Heart right ventricle (tissue), 16 donors: ENCODE data around the gene PIAS2. TPM values are rescaled to one million over a fixed set of nuclear protein-coding genes. Genes with fewer than 3 reads are reported as not detected.

Source experiments
- ATAC-seq, 8 donors: fragments of 200-7000 bp; cut with Tn5 transposase; one replicate each; pipeline ENCODE4 v1.9.1; 2020; ENCODE audit warnings: mild to moderate bottlenecking in 8 of 8, moderate library complexity in 8 of 8, moderate number of reproducible peaks in 1 of 8
- DNase-seq, 2 donors: peaks; one replicate each; pipeline ENCODE4 v3.0.0-alpha.2; 2020
- H3K27ac ChIP-seq, 10 donors: fragments of 200-600 bp; sonication (generic) in 2 of 10; one replicate each; pipeline versions ENCODE4 v1.5.0 to v1.8.0; 2020 to 2022; ENCODE audit warnings: mild to moderate bottlenecking in 3 of 10
- H3K27me3 ChIP-seq, 7 donors: fragments of 200-600 bp; one replicate each; pipeline ENCODE4 v1.8.0; 2021 to 2022; ENCODE audit warnings: mild to moderate bottlenecking in 2 of 7
- H3K36me3 ChIP-seq, 9 donors: fragments of 200-600 bp; sonication (generic) in 1 of 9; one replicate each; pipeline versions ENCODE4 v1.5.0 to v1.8.0; 2020 to 2022; ENCODE audit warnings: mild to moderate bottlenecking in 2 of 9
- H3K4me1 ChIP-seq, 9 donors: fragments of 200-600 bp; sonication (generic) in 1 of 9; one replicate each; pipeline versions ENCODE4 v1.5.0 to v1.8.0; 2020 to 2022; ENCODE audit warnings: mild to moderate bottlenecking in 4 of 9
- H3K4me3 ChIP-seq, 10 donors: fragments of 200-600 bp; sonication (generic) in 2 of 10; one replicate each; pipeline versions ENCODE4 v1.5.0 to v1.8.0; 2020 to 2022; ENCODE audit warnings: mild to moderate bottlenecking in 7 of 10, moderate library complexity in 2 of 10
- H3K9me3 ChIP-seq, 11 donors: fragments of 200-600 bp in 10 of 11; sonication (generic) in 2 of 11; one replicate each; pipeline versions ENCODE4 v1.5.0 to v1.8.0; 2013 to 2022; ENCODE audit warnings: mild to moderate bottlenecking in 2 of 11, control low read depth in 1 of 11, moderate library complexity in 1 of 11
- CTCF ChIP-seq, 9 donors: fragments of 200-600 bp; sonication (generic) in 2 of 9; IDR thresholded peaks; one replicate each; pipeline versions ENCODE4 v1.5.0 to v1.8.0; 2021 to 2022; ENCODE audit warnings: antibody characterized with exemption in 9 of 9, mild to moderate bottlenecking in 5 of 9, moderate library complexity in 1 of 9
- WGBS, 2 donors: extraction: QIAGEN DNeasy Blood & Tissue Kit; methylation state at CpG; one replicate each; pipeline ENCODE4 v1.1.7; 2013; ENCODE audit warnings: inconsistent platforms in 1 of 2; 5-methylcytosine and 5-hydroxymethylcytosine counted together
- intact Hi-C, 10 donors: fragments of 100-400 bp; cut with DNase I; formaldehyde crosslinking; loops; one replicate each; pipeline versions ENCODE4 v1.11.1 to v1.14.2; 2022
- polyA plus RNA-seq, 2 donors: library from polyadenylated mRNA; stranded (reverse); fragments of 200-250 nt; gene quantifications; one replicate each; pipeline ENCODE4 v1.2.3, GENCODE V29; 2013
- total RNA-seq, 10 donors: library from RNA; stranded (reverse); fragmentation: NEBNext Ultra II Directional in 3 of 10; extraction: Animal tissue kit (Norgen Biotek cat#: 25700) in 3 of 10; gene quantifications; one replicate each; pipeline versions ENCODE4 v1.2.1 to v1.2.4, GENCODE V29; 2021 to 2023
- donor health status: Arrhythmogenic right ventricular cardiomyopathy.
- donor health status: ischemic (EF 13 %, LVEDD 7.1; RV severe dilation, severe dysfunction).
- donor health status: healthy with polysubstance abuse.
- donor health status: DM: no; HTN: yes; CAD: no.
- donor health status: DM: no; HTN: no; CAD: no.
- donor health status: ischemic (EF 25% LVEDD 6.9; RV normal size, moderate dysfunction).
- donor health status: ischemic (EF 25% LVEDD 5.7; RV mildly dilated, moderate dysfunction).
- donor health status: healthy.
- donor health status: DM: yes; HTN: yes; CAD: no.
- donor health status: Ischemic cardiomyopathy.
- donor health status: ischemic (EF 35%, LVEDD 5.7; RV mildly dilated, moderate dysfunction).
- donor health status: nonischemic (EF 11% LVEDD 7.7; RV severe dilation, severe dysfunction).
- donor health status: DM: yes; HTN: yes; CAD: no.
- donor health status: PGD.
- donor health status: ischemic (EF 29% LVEDD 5.4; RV normal size, mild dysfunction).
- donor health status: nonischemic (EF 23%, LVEDD 6.1; RV moderate dilation, normal function).

PIAS2 gene
- total and polyA plus RNA-seq, 12 donors, result 3.4 to 39.2 (median 32.8) TPM

DNA sequence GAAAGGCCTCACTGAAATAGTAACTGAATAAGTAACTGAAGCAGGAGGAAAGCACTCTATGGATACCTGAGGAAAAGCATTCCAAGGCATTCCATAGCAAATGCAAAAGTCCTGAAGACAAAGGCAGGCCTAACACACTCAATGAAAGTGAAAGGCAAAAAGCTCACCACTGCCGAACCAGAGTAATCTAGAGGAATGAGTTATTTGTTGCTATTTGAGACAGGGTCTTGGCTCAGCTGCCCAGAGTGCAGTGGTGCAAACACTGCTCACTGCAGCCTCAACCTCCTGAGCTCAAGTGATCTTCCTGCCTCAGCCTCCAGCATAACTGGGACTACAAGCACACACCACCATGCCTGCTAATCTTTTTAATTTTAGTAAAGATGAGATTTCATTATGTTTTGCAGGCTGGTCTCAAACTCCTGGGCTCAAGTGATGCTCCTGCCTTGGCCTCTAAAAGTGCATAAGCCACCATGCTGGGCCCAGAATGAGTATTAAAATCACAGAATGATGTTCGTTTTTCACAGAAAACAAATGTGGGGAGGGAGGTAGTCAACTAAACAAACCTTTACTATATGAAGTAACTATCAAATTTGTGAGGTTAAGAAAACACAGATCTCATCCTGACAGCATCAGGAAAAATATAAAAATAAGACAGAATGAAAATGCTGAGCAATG is 17.9 kb downstream of the PIAS2 start:
- WGBS, 2 donors, result 74 to 76% methylated on average over 2 of the region's 2 CpGs
- H3K4me1 ChIP-seq, result peaks cover 0 to 9% (median 4%) of the 10 kb centered on the region in 9 donors
- no peaks in the 10 kb centered on the region for H3K27me3 ChIP-seq
- intact Hi-C loops, result no loop called here
- no peak for DNase-seq
- no peak for ATAC-seq
- no peak overlapping the region for H3K27ac ChIP-seq
- no peak overlapping the region for H3K4me3 ChIP-seq
- no peaks in the 10 kb centered on the region for H3K9me3 ChIP-seq
- TF ChIP-seq CTCF (IDR thresholded peaks at IDR 0.05), result no peak
- peaks cover 0 to 6% (median 0%) of the 10 kb centered on the region in 9 donors for H3K36me3 ChIP-seq

GRCh38 chr18:46894124-46894523 is 23.2 kb downstream of the PIAS2 start:
- no peak for ATAC-seq
- DNase-seq, result no peak
- TF ChIP-seq CTCF (IDR thresholded peaks at IDR 0.05), result no peak
- Histone ChIP-seq H3K9me3 (peaks cover 0 to 17% (median 3%) of the 10 kb centered on the region in 11 donors), H3K36me3 (peaks cover 0 to 24% (median 16%) of the 10 kb centered on the region in 9 donors), H3K27me3 (no peaks in the 10 kb centered on the region), H3K4me1 (peaks cover 0 to 22% (median 8%) of the 10 kb centered on the region in 9 donors), H3K4me3 (no peak overlapping the region), H3K27ac (no peak overlapping the region)
- intact Hi-C loops, result no loop called here
- WGBS, 2 donors, result 98 to 100% methylated on average over 2 of the region's 2 CpGs

- peaks cover 0 to 24% (median 11%) of the 10 kb centered on the region in 11 donors for H3K9me3 ChIP-seq
- no peak for DNase-seq
- peaks cover 0 to 31% (median 22%) of the 10 kb centered on the region in 9 donors for H3K36me3 ChIP-seq
- H3K27me3 ChIP-seq, result no peaks in the 10 kb centered on the region
- no peak overlapping the region for H3K4me3 ChIP-seq
- ATAC-seq, result no peak
- no peak for TF ChIP-seq CTCF (IDR thresholded peaks at IDR 0.05)
- 81 to 93% methylated on average over 1 of the region's 1 CpG for WGBS, 2 donors
- no peak overlapping the region for H3K27ac ChIP-seq
- peaks cover 0 to 22% (median 8%) of the 10 kb centered on the region in 9 donors for H3K4me1 ChIP-seq
- intact Hi-C loops, result no loop called here
Observed at GRCh38 chr18:46893360-46893759, 23.9 kb downstream of the PIAS2 start.

DNA sequence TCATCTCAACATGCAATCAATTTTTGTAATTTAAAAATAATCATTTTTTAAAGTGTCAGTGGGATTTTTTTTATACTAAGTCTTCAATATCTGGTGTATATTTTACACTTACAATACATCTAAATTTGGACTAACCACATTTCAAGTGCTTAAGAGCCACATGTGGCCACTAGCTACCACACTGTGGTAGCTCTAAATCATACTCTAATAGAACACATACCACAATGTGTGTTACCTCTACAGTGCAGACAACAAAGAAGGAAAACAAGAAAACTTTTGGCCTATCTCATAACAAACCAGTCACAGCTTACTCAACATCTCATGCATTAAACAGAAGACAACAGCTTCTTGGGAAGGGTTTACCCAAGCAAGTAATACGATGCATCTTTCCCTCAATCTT is 24.5 kb downstream of the PIAS2 start:
- Histone ChIP-seq H3K27me3 (no peaks in the 10 kb centered on the region), H3K9me3 (peaks cover 0 to 29% (median 11%) of the 10 kb centered on the region in 11 donors), H3K4me1 (peaks cover 0 to 22% (median 8%) of the 10 kb centered on the region in 9 donors), H3K27ac (no peak overlapping the region), H3K4me3 (no peak overlapping the region), H3K36me3 (peaks cover 0 to 33% (median 25%) of the 10 kb centered on the region in 9 donors)
- ATAC-seq (no peak), DNase-seq (no peak)
- TF ChIP-seq CTCF (IDR thresholded peaks at IDR 0.05), result no peak
- WGBS, 2 donors, result 95 to 97% methylated on average over 1 of the region's 1 CpG
- intact Hi-C loops, result no loop called here
